ENCODE measurements around the gene GPR18. TPM values are rescaled to one million over a fixed set of nuclear protein-coding genes. Genes with fewer than 3 reads are reported as not detected.

The GPR18 gene
- polyA plus RNA-seq, 1 donor, result 0.14 TPM

DNA sequence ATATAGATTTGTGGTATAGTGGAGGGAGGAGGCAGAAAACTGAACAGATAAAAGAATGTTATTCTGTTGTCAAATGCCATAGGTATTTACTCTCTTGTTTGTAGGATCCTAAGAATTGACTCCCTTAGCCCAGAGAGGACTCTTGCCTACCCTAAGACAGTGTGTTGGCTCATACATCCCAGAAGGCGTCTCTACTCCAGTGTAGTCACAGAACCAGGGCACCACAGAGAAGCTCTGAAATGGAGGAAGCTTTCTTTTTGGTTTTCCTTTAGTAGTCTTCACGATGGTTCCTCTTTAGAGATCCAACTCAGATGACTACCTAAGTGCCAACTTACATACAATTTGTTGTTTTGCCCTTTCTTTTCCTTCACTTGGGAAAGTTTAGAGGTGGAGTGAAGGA, 35.0 kb upstream of the GPR18 start:
- DNase-seq (ENCODE audit: low read depth), result no peak

DNA sequence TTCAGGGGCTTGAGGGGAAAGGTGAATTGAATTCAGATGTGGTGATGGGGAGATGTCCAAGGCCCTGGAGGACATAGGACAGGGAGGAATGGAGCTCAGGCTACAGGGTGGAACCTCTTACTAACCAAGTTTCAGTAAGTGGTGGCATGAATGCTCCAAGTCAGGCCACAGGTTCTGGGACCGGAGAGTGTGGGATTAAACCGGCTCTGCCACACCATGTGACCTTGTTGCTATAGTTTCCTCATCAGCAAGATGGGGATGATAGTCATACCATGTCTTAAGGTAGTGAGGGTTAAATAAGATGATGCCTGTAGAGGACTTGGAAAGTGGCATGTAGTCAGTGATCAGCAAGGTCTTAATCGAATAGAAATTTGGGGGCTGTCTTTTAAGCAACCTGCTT, 32.7 kb upstream of the GPR18 start:
- DNase-seq (ENCODE audit: low read depth), result no peak

DNA sequence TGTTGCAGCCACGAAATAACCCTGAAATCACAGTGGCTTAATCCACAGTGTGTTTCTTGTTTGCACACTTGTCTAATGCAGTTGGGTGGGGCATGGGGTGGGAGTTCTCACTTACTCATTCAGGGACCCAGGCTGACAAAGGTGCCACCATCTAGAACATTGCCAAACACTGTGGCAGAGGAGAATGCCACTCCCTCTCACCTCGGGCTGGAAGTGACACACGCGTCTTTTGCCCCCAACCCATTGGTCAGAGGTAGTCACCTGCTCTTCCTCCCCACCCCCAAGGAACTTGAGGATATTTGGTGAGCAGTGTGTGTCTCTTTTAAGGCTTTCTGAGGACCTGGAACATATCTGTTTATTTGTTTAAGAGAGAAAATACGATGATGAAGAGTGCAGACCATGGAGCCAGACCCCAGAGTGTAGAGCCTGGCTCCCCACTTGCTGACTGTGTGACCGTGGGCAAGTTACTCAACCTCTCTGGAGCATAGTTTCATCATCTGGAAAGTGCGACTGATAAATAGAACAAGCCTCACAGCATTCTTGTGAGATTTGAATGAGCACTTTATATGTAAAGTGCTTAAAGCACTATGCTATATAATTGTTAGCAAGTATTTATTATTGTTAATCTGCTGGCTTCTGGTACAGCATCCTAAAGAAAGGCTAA, 31.6 kb upstream of the GPR18 start:
- no peak for DNase-seq (ENCODE audit: low read depth)

DNA sequence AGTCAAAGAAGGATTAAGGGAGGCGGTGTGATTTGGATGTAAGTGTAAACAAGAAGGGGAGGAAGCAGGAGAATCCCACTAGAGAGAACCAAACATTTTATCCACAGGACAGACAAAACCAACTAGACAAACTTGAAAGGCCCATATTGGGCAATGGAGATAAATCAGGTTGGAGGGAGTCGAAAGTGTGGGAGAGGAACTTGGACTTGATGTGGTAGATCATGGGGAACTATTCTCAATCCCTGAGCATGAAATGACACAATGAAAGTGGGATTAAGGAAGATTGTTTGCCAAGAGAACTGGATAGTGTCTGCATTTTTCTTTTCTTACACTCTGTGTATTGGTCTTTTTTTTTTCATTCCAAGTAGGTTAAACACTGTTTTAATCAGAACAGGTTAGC, 31.1 kb upstream of the GPR18 start:
- no peak for DNase-seq (ENCODE audit: low read depth)

DNA sequence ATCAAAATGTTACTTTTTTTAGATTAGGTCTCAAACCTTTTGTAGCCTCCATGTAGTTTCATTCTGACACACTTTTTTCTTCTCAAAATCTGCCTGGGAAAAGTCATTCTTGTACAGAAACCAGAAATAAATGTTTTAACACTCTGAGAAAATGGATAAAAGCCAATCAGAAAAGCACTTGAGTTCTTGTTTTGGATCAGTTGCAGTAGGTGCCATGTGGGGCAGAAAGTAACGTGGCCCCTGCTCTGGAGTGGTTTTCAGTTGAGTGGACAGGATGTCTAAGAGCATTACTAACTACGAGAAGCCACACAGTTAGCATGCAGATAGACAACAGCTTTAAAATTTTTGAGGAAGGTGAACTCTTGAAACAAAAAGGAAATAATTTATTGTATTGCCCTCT, 29.9 kb upstream of the GPR18 start:
- no peak for DNase-seq (ENCODE audit: low read depth)

DNA sequence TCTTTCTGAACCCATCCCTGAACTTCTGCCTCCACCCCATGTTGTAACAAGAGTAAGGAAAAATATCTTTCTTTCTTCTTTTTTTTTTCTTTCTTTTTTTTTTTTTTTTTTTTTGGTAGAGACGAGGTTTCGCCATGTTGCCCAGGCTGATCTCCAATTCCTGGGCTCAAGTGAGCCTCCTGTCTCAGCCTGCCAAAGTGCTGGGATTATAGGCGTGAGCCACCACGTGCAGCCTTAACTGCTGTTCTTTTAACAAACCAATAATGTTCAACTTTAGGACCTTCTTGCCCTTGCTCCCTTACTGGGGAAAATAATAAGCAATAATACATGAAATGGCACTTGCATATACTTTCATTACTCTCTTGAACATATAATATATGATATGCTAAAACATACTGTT, 29.4 kb upstream of the GPR18 start:
- no peak for DNase-seq (ENCODE audit: low read depth)

DNA sequence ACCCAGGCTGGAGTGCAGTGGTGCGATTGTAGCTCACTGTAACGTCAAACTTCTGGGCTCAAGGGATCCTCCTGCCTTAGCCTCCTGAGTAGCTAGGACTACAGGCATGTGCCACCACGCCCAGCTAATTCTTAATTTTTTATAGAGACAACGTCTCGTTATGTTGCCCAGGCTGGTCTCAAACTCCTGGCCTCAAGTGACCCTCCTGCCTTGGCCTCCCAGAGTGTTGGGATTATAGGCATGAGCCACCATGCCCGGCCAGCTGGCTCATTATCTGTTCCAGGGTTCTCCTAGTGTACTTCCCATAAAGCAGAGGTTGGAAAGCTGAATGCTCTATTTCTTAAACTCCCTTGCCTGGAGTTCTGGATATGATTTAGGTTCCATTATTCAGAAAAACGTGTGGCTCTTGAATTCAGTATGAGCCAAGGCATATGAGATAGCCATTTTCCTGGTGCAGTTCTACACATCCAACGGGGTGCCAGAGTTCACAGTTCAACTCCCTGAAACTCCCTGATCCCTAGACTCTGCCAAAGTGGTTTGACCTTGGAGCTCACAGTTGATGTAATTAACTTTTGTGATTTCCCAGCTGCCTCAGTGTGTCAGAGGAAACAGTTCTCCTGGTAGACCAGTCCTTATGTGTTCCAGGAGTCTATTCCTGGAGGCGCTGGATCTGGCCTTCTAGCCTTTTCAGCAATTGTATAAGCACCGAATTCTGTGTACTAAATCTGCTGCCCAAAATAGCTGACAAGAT, 27.4 kb upstream of the GPR18 start:
- no peak for DNase-seq (ENCODE audit: low read depth)

DNA sequence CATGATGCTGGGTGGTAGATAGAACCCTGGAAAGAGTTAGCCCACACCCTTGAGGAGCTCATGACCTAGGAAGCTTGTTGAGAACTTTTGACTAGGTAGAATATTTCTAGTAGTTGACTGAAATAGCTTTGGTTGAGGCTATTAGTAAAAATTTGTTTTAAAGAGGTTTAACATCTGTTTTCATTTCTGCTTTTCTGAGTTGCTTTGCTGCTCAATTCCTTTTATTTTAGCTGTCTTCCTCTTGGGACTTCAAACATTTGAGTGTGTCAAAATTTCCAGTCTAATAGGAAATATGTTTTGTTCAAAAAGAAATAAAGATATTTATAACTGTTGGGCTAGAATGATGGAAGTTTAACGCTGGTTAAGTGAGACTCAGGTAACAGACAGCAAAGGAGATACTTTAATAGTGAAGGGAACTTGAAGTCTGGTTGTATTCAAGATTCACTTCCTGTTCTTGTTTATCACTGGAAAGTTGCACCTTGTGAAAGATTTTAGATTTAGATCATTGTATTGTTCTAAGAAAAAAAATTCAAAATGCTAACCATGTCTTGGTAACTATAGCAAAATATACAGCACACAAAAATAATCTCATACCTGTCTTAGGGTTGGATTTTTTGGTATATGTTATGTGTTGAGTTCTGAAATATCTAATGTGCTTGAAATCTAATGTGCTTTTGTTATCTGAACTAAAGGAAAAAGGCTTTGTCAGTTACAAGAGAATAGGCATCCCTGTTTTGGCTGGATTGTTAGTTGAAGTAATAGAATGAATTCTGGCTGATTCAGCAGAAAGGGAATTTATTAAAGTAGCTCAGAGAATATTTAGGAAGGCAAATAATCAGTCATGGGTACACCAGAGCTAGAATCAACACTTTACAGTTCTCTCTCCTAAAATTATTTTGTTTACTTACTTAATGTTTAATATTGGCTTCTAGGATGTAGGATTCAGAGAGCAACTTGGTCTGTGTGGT, 24.4 kb upstream of the GPR18 start:
- peak; percentile 36 for DNase-seq (ENCODE audit: low read depth)

DNA sequence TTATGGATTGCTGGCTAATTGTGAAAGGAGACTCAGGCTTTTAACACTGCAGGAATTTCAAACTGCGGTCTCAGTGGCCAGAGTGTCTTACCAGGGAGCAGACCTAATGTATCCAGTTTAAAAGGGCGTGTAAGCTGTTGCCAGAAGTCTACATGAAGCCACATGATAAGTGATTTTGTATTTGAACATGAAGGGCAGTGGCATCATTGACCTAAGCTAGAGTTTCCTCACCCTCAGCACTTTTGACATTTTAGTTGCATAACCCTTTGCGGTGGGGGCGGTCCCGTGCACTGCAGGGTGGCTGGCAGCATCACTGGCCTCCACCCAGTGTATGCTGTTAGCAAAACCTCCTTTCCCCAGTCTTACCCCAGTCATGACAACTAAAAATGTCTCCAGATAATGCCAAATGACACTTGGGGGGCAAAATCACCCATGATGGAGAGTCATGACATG, 23.7 kb upstream of the GPR18 start:
- no peak for DNase-seq (ENCODE audit: low read depth)

DNA sequence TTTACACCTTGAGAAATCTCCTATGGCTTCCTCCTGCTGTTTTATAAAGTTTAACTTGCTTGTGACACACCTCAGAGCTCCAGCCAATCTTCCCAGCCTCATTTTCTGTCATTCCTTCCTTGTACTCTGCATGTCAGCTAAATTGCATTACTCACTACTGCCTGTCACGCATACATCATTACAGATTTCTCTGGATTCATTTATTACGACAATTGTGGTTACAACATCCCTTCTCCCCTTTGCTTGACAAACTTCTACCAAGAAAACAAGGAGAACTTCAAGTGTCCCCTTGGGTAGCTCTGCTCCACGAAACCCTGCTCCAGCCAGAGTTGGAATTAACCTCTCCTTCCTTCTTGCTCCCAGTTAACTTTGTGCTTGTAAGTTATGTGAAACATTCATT, 22.0 kb upstream of the GPR18 start:
- no peak for DNase-seq (ENCODE audit: low read depth)

DNA sequence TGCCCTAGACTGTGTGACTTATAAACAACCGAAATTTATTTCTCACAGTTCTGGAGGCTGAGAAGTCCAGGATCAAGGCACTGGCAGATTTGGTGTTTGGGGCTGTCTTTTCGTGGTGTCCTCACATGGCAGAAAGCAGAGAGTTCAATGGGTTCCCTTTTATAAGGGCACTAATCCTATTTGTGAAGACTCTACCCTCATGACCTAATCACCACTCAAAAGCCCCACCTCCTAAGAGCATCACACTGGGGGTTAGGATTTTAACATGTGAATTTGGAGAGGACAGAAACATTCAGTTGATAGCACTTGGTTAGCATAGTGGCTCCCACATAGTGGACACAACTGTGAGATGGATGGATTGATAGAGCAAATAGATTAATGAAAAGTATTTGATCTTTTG, 21.5 kb upstream of the GPR18 start:
- no peak for DNase-seq (ENCODE audit: low read depth)

DNA sequence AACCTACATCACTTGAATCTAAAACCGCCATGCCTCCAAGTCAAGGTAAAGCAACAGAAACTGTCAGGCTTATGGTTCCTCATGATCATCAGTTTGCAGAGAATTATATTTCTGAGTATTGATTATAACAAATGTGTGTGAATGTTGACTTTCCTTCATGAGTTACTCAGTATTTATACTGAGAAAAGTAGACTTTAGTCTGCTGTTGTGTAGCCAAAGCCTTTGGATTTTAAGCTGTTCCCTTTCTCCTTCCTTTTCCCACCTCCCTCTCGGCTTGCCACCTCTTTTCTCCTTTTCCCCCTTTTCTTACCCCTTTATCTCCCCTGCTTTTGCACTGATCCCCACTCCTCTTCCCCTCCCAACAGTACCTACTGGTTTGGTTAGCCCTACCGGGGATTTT, 20.7 kb upstream of the GPR18 start:
- DNase-seq (ENCODE audit: low read depth), result no peak

DNA sequence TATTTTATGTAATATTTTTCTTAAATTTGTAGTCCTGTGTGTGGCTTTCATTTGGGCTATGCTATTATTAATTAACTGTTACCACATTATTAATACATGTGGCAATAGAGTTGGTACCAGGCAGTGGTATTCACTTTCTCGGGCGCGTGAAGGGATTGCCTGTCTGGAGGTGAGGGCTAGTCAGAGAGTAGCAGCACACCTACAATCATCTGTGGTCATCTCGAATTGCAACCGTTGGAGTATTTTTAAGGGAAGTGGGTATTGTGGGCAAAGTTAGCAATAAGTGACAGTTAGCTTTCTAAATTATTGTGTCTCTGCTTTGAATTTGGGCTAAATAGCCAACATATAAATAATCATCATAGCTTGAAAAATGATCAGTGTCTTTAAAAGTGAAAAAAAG, 20.0 kb upstream of the GPR18 start:
- DNase-seq (ENCODE audit: low read depth), result no peak

DNA sequence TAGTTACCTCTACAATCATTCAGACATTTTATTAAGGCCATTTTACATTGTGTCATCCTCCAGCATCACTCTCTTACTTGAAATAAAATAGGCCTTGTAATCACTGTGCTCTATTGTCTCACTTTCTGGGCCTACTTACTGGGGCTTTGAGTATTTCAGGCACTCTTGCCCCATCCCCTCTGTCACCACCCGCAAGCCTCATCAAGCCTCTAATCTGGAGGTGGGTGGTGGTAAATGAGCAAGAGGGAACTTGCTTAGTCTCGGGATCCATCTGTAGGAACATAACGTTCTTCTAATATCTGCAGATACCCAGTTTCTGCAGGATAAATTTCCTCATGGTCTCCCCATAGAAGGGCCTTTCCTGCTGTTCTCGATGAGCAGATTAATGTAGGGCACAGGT, 19.4 kb upstream of the GPR18 start:
- DNase-seq (ENCODE audit: low read depth), result no peak

DNA sequence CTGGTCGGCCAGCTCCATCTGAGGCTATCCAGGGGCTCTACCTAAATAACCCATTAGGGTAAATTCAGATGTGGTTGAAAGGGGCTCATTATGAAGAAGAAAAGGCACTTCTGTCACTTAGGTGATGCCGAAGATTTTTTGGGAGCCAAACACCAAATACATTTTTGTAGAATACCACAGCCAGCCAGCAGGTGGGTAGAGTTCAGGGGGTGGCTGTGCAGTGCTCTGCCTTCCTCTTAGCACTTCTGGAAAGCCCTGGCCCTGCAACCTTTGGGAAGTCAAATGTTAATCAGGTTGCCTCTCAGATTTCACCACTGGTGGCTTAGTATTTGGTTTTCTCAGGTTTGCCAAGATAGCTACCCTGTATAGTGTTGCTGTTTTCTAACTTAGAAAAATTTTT, 18.5 kb upstream of the GPR18 start:
- DNase-seq (ENCODE audit: low read depth), result no peak

DNA sequence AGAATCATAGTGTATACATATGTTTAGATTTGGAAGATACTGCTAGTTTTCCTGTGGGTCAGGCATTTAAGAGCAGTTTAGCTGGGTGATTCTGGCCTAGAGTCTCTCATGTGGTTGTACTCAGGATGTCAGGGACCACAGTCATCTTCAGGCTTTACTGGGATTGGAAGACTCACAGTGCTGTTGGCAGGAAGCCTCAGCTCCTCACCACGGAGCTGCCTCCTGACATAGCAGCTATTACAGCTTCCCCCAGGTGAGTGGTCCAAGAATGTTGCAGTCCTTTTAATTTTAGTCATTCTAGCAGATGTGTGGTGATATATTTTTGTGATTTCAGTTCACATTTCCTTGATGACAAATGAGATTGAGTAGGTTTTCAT, 16.9 kb upstream of the GPR18 start:
- DNase-seq (ENCODE audit: low read depth), result no peak

DNA sequence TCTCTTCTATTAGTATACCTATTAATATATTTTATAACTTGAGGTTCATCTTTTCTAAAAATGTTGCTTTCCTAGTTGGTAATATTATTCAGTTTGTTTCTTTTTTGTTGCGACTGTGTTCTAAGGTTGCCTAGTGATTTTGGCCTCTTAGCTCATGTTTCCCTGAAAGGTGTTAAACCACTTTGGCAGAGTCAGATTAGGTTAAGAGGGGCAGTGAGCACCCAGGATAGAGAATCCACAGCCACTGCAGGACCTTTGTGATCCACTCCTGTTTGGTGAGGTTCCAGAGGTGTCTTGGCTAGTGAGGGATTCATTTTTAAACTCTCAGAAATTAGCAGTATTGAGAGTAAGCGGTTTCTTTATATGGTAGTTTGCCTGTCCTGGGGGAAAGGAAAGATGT, 14.9 kb upstream of the GPR18 start:
- no peak for DNase-seq (ENCODE audit: low read depth)

DNA sequence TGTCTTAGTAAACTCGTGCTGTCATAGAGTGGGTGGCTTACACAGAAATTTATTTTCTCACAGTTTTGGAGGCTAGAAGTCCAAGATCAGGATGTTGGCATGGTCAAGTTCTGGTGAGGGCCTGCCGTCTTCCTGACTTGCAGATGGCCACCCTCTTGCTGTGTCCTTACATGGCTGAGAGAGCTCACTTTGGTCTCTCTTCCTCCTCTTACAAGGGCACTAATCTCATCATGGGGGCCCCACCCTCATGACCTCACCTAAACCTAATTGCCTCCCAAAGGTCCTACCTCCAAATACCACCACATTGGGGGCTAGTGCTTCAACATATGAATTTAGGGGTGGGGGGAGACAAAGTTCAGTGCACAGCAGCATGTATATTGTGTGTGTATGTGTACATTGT, 14.3 kb upstream of the GPR18 start:
- no peak for DNase-seq (ENCODE audit: low read depth)

DNA sequence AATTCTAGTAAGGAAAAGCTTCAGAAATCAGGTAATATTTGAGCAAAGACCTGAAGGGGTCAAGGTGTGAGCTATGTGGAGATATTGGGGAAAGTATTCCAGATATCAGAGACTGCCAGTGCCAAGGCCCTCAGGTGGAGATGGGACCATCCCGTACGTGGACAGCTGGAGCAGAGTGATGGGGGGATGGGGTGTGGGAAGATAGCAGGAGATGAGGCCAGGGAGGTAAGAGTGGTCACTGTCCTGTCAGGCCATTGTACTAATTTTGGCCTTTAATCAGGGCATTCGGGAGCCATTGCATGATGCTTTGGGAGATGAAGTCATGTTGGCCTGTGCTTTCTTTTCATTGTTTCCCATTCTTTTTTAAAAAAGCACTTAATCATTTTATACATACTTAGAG, 13.1 kb upstream of the GPR18 start:
- DNase-seq (ENCODE audit: low read depth), result no peak

DNA sequence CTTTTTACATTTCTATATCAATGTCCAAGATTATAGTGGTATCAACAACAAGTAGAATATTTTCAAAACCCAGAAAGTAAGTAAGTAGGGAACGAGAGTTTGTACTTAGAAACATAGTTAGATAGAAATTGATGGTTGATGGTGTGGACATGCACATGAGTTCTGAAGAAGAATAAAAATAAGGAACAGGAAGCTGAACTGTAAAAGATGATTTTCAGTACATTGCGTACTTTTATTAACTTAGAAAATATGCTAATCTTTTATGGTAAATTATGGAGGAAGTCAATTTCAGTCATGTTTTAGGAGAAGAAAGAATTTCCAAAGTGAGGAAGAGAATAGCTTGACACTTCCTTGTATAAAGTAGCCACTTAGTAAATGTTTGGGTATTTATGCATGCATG, 12.3 kb upstream of the GPR18 start:
- DNase-seq (ENCODE audit: low read depth), result no peak

DNA sequence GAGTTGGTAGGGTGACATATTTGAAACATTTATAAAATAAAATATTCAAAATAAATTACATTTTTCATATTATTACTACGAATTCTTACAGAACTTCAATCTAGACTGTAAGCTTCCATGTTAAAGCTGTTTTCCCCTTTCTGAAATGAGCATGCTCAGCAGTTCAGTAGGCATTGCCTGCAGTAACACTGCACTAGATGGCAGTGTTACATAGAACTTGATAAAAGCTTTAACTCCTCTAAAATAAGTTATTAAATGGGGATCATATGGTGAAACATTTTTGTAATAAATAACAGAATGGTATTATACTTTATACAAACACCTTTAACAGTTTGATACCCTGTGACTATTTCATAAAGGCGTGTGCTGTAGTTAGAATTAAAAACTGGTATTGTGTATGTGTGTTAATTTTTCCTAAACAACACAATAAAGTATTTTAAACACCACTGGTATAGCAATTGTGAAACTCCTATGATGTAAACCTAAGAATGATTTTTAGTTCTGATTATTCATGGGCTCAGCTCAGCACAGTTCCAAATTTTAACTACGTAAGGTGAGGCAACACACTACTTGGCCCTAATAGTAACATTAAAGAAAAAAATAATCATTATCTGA, 11.6 kb upstream of the GPR18 start:
- no peak for DNase-seq (ENCODE audit: low read depth)

DNA sequence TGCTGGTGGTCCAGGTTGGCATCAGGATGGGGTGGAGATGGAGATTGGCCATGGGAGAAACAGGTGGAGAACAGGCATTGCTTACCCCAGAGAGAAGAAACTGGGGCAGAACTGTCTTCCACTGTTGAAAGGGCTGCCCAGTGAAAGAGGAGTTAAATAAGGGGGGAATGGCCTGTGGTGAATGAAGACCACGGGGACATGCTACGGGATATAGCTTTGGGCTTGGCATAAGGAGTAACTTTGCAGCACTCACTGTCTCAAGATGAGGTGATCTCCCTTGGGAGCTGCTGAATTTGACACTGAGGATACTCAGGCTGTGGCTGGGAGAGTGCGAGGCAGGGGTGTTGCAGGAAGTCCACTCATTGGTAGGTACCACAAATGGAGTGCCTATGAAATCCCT, 10.6 kb upstream of the GPR18 start:
- DNase-seq (ENCODE audit: low read depth), result no peak
